H1 (cell line): ENCODE results near the gene UCHL5. TPM values are rescaled to one million over a fixed set of nuclear protein-coding genes. Genes with fewer than 3 reads are reported as not detected.

Source experiments
- CTCF ChIA-PET: fragments of 300-600 bp; sonication (Branson Sonifier 250); formaldehyde crosslinking; loops from one replicate; lab custom pipeline; 2021; ENCODE audit not compliant: partially characterized antibody; lab: Charles Lee
- POLR2A ChIA-PET: fragments of 300-600 bp; sonication (Branson Sonifier 250); formaldehyde crosslinking; loops from one replicate; lab custom pipeline; 2021; ENCODE audit warnings: inconsistent platforms; ENCODE audit not compliant: partially characterized antibody; lab: Charles Lee
- DNase-seq, 2 experiments: peaks; one replicate each; pipeline versions ENCODE4 v3.0.0 to v3.0.0-alpha.2; 2010 to 2022; ENCODE audit warnings: low spot score in 2 of 2, low read depth in 1 of 2, mixed read lengths in 1 of 2
- FAIRE-seq: peaks from 2 replicates; lab custom pipeline; 2011; peaks lifted over from hg19 to GRCh38; lab: Jason Lieb, UNC
- H2AFZ ChIP-seq: 2 replicates; pipeline ENCODE4 v1.8.1; 2012; ENCODE audit warnings: low read length, inconsistent platforms
- H2AK5ac ChIP-seq: 2 replicates; pipeline ENCODE4 v1.6.1; 2013; ENCODE audit warnings: low read depth, low read length
- H2BK120ac ChIP-seq: replicated peaks from 2 replicates; pipeline ENCODE3; 2013; ENCODE audit warnings: low read depth, low read length, inconsistent platforms
- H2BK12ac ChIP-seq: 2 replicates; pipeline ENCODE4 v1.6.1; 2013; ENCODE audit warnings: low read depth, low read length
- H2BK15ac ChIP-seq: 2 replicates; pipeline ENCODE4 v1.6.1; 2013; ENCODE audit warnings: low read length
- H2BK20ac ChIP-seq: 2 replicates; pipeline ENCODE4 v1.6.1; 2013; ENCODE audit warnings: low read length
- H2BK5ac ChIP-seq: 2 replicates; pipeline ENCODE4 v1.6.1; 2013; ENCODE audit warnings: low read depth, low read length
- H3K14ac ChIP-seq: 2 replicates; pipeline ENCODE4 v1.6.1; 2013; ENCODE audit warnings: inconsistent platforms; ENCODE audit not compliant: insufficient read length
- H3K18ac ChIP-seq: 2 replicates; pipeline ENCODE4 v1.6.1; 2013; ENCODE audit warnings: low read length; ENCODE audit errors: extremely low read depth
- H3K23ac ChIP-seq: 2 replicates; pipeline ENCODE4 v1.6.1; 2013; ENCODE audit warnings: inconsistent platforms; ENCODE audit not compliant: insufficient read length
- H3K23me2 ChIP-seq: 2 replicates; pipeline ENCODE4 v1.6.1; 2013; ENCODE audit warnings: low read depth, low read length
- H3K27ac ChIP-seq: 2 replicates; pipeline ENCODE4 v1.6.1; 2011; ENCODE audit warnings: low read depth, low read length, inconsistent platforms
- H3K27me3 ChIP-seq, 4 experiments: replicated peaks in 1 of 4; 1 replicate in 1 of 4; 2 replicates in 3 of 4; pipeline versions ENCODE4 v1.6.1 to v1.8.1; 2011 to 2013; ENCODE audit warnings: low read length in 3 of 4, mild to moderate bottlenecking in 3 of 4, inconsistent platforms in 2 of 4, mixed read lengths in 2 of 4, moderate library complexity in 1 of 4; ENCODE audit not compliant: control insufficient read depth in 3 of 4, insufficient read depth in 3 of 4; ENCODE audit errors: extremely low read depth in 1 of 4
- H3K36me3 ChIP-seq, 4 experiments: 2 replicates each; pipeline versions ENCODE4 v1.6.1 to v1.8.1; 2011 to 2013; ENCODE audit warnings: mild to moderate bottlenecking in 4 of 4, low read length in 3 of 4, moderate library complexity in 2 of 4, control low read depth in 1 of 4, inconsistent platforms in 1 of 4; ENCODE audit not compliant: insufficient read depth in 4 of 4, control insufficient read depth in 2 of 4
- H3K4ac ChIP-seq: replicated peaks from 2 replicates; pipeline ENCODE3; 2013; ENCODE audit warnings: low read length, low read depth, mixed read lengths, inconsistent platforms; ENCODE audit not compliant: insufficient read length
- H3K4me1 ChIP-seq, 4 experiments: replicated peaks in 1 of 4; 1 replicate in 1 of 4; 2 replicates in 3 of 4; pipeline versions ENCODE4 v1.6.1 to v1.8.1; 2011 to 2013; ENCODE audit warnings: low read length in 3 of 4, inconsistent platforms in 2 of 4, mixed read lengths in 1 of 4; ENCODE audit not compliant: insufficient read depth in 4 of 4, control insufficient read depth in 3 of 4
- H3K4me2 ChIP-seq, 2 experiments: 2 replicates each; pipeline versions ENCODE4 v1.6.1 to v1.8.1; 2011 to 2013; ENCODE audit warnings: low read depth in 2 of 2, low read length in 2 of 2, control low read depth in 1 of 2, inconsistent platforms in 1 of 2, mild to moderate bottlenecking in 1 of 2; ENCODE audit not compliant: insufficient read depth in 1 of 2
- H3K4me3 ChIP-seq, 4 experiments: fragments of 200-600, 300-600 bp in 1 of 4; sonication (generic), shearing (Covaris generic), sonication (Bioruptor Twin) in 1 of 4; 2 replicates each; pipeline versions ENCODE4 v1.5.1 to v1.8.1; 2011 to 2016; ENCODE audit warnings: low read length in 4 of 4, low read depth in 3 of 4, control low read depth in 2 of 4, inconsistent platforms in 2 of 4, mild to moderate bottlenecking in 2 of 4, mixed read lengths in 1 of 4, moderate library complexity in 1 of 4; ENCODE audit not compliant: insufficient read depth in 2 of 4; ENCODE audit errors: extremely low read depth in 1 of 4
- H3K56ac ChIP-seq: replicated peaks from 2 replicates; pipeline ENCODE3; 2013; ENCODE audit warnings: low read depth, mild to moderate bottlenecking, mixed read lengths, low read length, inconsistent platforms; ENCODE audit not compliant: insufficient read length
- H3K79me1 ChIP-seq: 2 replicates; pipeline ENCODE4 v1.6.1; 2013; ENCODE audit warnings: low read depth, low read length, control low read depth
- H3K79me2 ChIP-seq, 2 experiments: 2 replicates each; pipeline versions ENCODE4 v1.6.1 to v1.8.1; 2012 to 2013; ENCODE audit warnings: low read length in 2 of 2, mild to moderate bottlenecking in 2 of 2, inconsistent platforms in 1 of 2; ENCODE audit not compliant: insufficient read depth in 2 of 2, control insufficient read depth in 1 of 2
- H3K9ac ChIP-seq, 4 experiments: replicated peaks in 1 of 4; 1 replicate in 1 of 4; 2 replicates in 3 of 4; pipeline versions ENCODE4 v1.6.1 to v1.8.1; 2011 to 2013; ENCODE audit warnings: low read depth in 3 of 4, low read length in 3 of 4, control low read depth in 2 of 4, mild to moderate bottlenecking in 2 of 4, moderate library complexity in 2 of 4, inconsistent platforms in 1 of 4; ENCODE audit errors: extremely low read depth in 1 of 4
- H3K9me3 ChIP-seq, 2 experiments: 2 replicates each; pipeline versions ENCODE4 v1.6.1 to v1.8.1; 2012 to 2013; ENCODE audit warnings: mild to moderate bottlenecking in 2 of 2, moderate library complexity in 2 of 2, control low read depth in 1 of 2, inconsistent platforms in 1 of 2, low read depth in 1 of 2, low read length in 1 of 2, mixed read lengths in 1 of 2; ENCODE audit not compliant: insufficient read depth in 2 of 2
- H4K20me1 ChIP-seq, 2 experiments: replicated peaks in 1 of 2; 2 replicates each; pipeline versions ENCODE3 to v1.8.1; 2011 to 2013; ENCODE audit warnings: inconsistent platforms in 2 of 2, low read length in 2 of 2, mild to moderate bottlenecking in 1 of 2; ENCODE audit not compliant: insufficient read depth in 2 of 2, control insufficient read depth in 1 of 2
- H4K5ac ChIP-seq: 2 replicates; pipeline ENCODE4 v1.6.1; 2013; ENCODE audit warnings: low read length, low read depth, mixed read lengths, inconsistent platforms; ENCODE audit not compliant: insufficient read length
- H4K8ac ChIP-seq: 2 replicates; pipeline ENCODE4 v1.8.0; 2013; ENCODE audit warnings: mild to moderate bottlenecking, moderate library complexity, low read length, inconsistent platforms; ENCODE audit not compliant: insufficient read depth; ENCODE audit errors: extremely low read depth
- H4K91ac ChIP-seq: replicated peaks from 2 replicates; pipeline ENCODE3; 2013; ENCODE audit warnings: low read length, mixed read lengths, inconsistent platforms; ENCODE audit not compliant: insufficient read length
- BACH1 ChIP-seq: IDR thresholded peaks from 2 replicates; pipeline ENCODE4 v1.6.1; 2012; ENCODE audit warnings: low read length, improper control_type of control experiment
- BCL11A ChIP-seq, 2 experiments: IDR thresholded peaks; one replicate each; pipeline ENCODE4 v1.6.1; 2011; ENCODE audit warnings: low read depth in 2 of 2, low read length in 2 of 2, mild to moderate bottlenecking in 2 of 2
- CHD1 ChIP-seq: IDR thresholded peaks from 2 replicates; pipeline ENCODE4 v1.6.1; 2012; ENCODE audit warnings: low read depth, low read length, improper control_type of control experiment
- CHD2 ChIP-seq: IDR thresholded peaks from 2 replicates; pipeline ENCODE4 v1.6.1; 2012; ENCODE audit warnings: low read length, improper control_type of control experiment
- EZH2 ChIP-seq: fragments of 200-600 bp; sonication (generic); IDR thresholded peaks from 2 replicates; pipeline ENCODE4 v1.7.1; 2012; ENCODE audit warnings: low read depth, mild to moderate bottlenecking, moderate library complexity, low read length, inconsistent platforms; ENCODE audit not compliant: severe bottlenecking
- FOSL1 ChIP-seq: IDR thresholded peaks from 2 replicates; pipeline ENCODE4 v1.6.1; 2011; ENCODE audit warnings: mild to moderate bottlenecking, low read depth, low read length, moderate library complexity; ENCODE audit not compliant: insufficient read depth
- KDM5A ChIP-seq: fragments of 200-600 bp; IDR thresholded peaks from 2 replicates; pipeline ENCODE4 v1.7.1; 2012; ENCODE audit warnings: mild to moderate bottlenecking, low read length, inconsistent platforms, mixed read lengths
- RAD21 ChIP-seq, 2 experiments: IDR thresholded peaks in 1 of 2; conservative IDR thresholded peaks in 1 of 2; 2 replicates each; pipeline ENCODE4 v1.6.1; 2011; ENCODE audit warnings: low read depth in 2 of 2, low read length in 2 of 2, improper control_type of control experiment in 1 of 2, inconsistent platforms in 1 of 2, mild to moderate bottlenecking in 1 of 2, moderate library complexity in 1 of 2
- RBBP5 ChIP-seq: IDR thresholded peaks from 2 replicates; pipeline ENCODE4 v1.7.1; 2012; ENCODE audit warnings: low read depth, mild to moderate bottlenecking, inconsistent platforms, low read length, moderate library complexity, borderline replicate concordance
- RFX5 ChIP-seq: IDR thresholded peaks from 2 replicates; pipeline ENCODE4 v1.6.1; 2011; ENCODE audit warnings: low read depth, low read length, improper control_type of control experiment, borderline replicate concordance
- SAP30 ChIP-seq: fragments of 300-600 bp; sonication (generic); IDR thresholded peaks from 2 replicates; pipeline ENCODE4 v1.7.1; 2012; ENCODE audit warnings: low read length, moderate library complexity, mild to moderate bottlenecking, inconsistent platforms; ENCODE audit not compliant: insufficient read depth, insufficient replicate concordance
- TBP ChIP-seq: IDR thresholded peaks from 2 replicates; pipeline ENCODE4 v1.6.1; 2011; ENCODE audit warnings: low read depth, low read length, improper control_type of control experiment
- ZNF274 ChIP-seq: IDR thresholded peaks from 2 replicates; pipeline ENCODE4 v1.7.0; 2012; ENCODE audit warnings: low read length, borderline replicate concordance; ENCODE audit errors: extremely low read depth
- WGBS, 2 experiments: shearing (Covaris generic) in 1 of 2; methylation state at CpG; one replicate each; pipeline versions ENCODE4 v1.1.6 to v1.1.7; 2013 to 2015; ENCODE audit warnings: low lambda C conversion rate in 2 of 2, mixed read lengths in 2 of 2, inconsistent platforms in 1 of 2, low coverage in 1 of 2, missing lambda C conversion rate in 1 of 2; ENCODE audit not compliant: insufficient replicate concordance in 2 of 2, insufficient coverage in 1 of 2, insufficient read length in 1 of 2; ENCODE audit errors: extremely low coverage in 1 of 2, missing lambda C conversion rate in 1 of 2; 5-methylcytosine and 5-hydroxymethylcytosine counted together
- polyA plus RNA-seq, 7 experiments: library from polyadenylated mRNA; depleted of rRNA in 3 of 7; stranded (reverse) in 5 of 7; unstranded in 2 of 7; fragments of >200 nt in 5 of 7; fragments of 200-250 nt in 2 of 7; gene quantifications; 1 replicate in 5 of 7; 2 replicates in 1 of 7; 4 replicates in 1 of 7; pipeline versions ENCODE4 v1.2.1 to v1.2.3, GENCODE V29; 2011 to 2013; ENCODE audit warnings: missing spikeins in 2 of 7, mixed read lengths in 2 of 7
- total RNA-seq: library from RNA; stranded (reverse); fragmentation: NEBNext Ultra II Directional; extraction: Animal tissue kit (Norgen Biotek cat#: 25700); gene quantifications from 2 replicates; pipeline ENCODE4 v1.2.1, GENCODE V29; 2021
- TF ChIP-seq, protein P1 (sequence below): IDR thresholded peaks from 2 replicates; pipeline ENCODE4 v1.6.1; 2012; ENCODE audit warnings: inconsistent platforms

Gene UCHL5
- total and polyA plus RNA-seq, 2 of the 8 experiments (the other 6 are each of a cell fraction or from before 2014, with no cell fraction given) = 12.0 to 40.0 TPM

DNA sequence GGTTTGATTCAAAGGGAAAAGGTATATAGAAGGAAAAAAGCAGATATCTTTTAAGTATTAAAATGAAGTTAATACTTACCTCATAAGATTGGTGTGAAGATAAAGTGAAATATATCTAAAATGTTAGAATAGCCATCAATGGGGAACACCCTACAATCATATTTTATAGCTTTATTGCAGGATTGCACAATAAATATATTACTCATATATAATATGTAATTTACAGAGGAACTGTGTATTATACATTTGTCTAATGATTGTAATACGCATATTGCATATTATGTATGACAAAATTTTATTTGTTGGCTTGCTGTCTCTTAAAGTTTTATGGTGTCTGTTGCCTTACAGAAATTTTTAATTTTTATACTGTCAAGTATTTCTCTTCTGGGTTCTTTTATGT lies 47.8 kb downstream of the UCHL5 start:
- TF ChIP-seq FOSL1 (no peak), SAP30 (no peak), RFX5 (no peak), CHD2 (no peak), KDM5A (no peak), RBBP5 (no peak), BACH1 (no peak), EZH2 (no peak), CHD1 (no peak), BCL11A (IDR thresholded peaks at IDR 0.05; ENCODE audit: low read depth in 2 of 2, low read length in 2 of 2) (no peak), RAD21 (IDR thresholded peaks at IDR 0.05 in 1 of 2, conservative IDR thresholded peaks at IDR 0.05 in 1 of 2; ENCODE audit: low read depth in 2 of 2, low read length in 2 of 2) (no peak), TBP (no peak), ZNF274 (no peak)
- TF ChIP-seq, protein P1, sequence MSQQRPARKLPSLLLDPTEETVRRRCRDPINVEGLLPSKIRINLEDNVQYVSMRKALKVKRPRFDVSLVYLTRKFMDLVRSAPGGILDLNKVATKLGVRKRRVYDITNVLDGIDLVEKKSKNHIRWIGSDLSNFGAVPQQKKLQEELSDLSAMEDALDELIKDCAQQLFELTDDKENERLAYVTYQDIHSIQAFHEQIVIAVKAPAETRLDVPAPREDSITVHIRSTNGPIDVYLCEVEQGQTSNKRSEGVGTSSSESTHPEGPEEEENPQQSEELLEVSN = no peak
- no peak overlapping the region for H2BK120ac ChIP-seq
- no peak overlapping the region for H2BK12ac ChIP-seq
- no peak overlapping the region for H3K4ac ChIP-seq
- H2AK5ac ChIP-seq = no peak overlapping the region
- no peak overlapping the region for H3K4me2 ChIP-seq
- no peak overlapping the region for H3K18ac ChIP-seq
- H3K27ac ChIP-seq = no peak overlapping the region
- no peak overlapping the region for H2BK20ac ChIP-seq
- H3K23me2 ChIP-seq = no peaks in the 10 kb centered on the region
- WGBS, 2 experiments = 88% methylated on average over 1 of the region's 1 CpG; no CpG with 5 or more reads in 1 of the 2 experiments
- H3K79me2 ChIP-seq = no peaks in the 10 kb centered on the region
- no peak overlapping the region for H4K8ac ChIP-seq
- H3K23ac ChIP-seq = no peak overlapping the region
- no peak overlapping the region for H3K56ac ChIP-seq
- FAIRE-seq (no peak), DNase-seq (no peak)
- H3K27me3 ChIP-seq = peaks cover 0 to 1% (median 0%) of the 10 kb centered on the region in 4 experiments; a peak in 1 of 7 replicates
- H4K20me1 ChIP-seq = no peaks in the 10 kb centered on the region
- H3K9ac ChIP-seq = no peak overlapping the region
- H2BK15ac ChIP-seq = no peak overlapping the region
- no peaks in the 10 kb centered on the region for H3K4me1 ChIP-seq
- H2BK5ac ChIP-seq = no peak overlapping the region
- no peak overlapping the region for H4K5ac ChIP-seq
- H3K36me3 ChIP-seq = no peaks in the 10 kb centered on the region; a peak in 1 of 8 replicates
- POLR2A ChIA-PET = no interaction called here
- H3K14ac ChIP-seq = no peak overlapping the region
- H2AFZ ChIP-seq = no peak overlapping the region
- H3K4me3 ChIP-seq = no peak overlapping the region
- no peaks in the 10 kb centered on the region for H3K9me3 ChIP-seq
- CTCF ChIA-PET = no interaction called here
- H4K91ac ChIP-seq = no peak overlapping the region
- H3K79me1 ChIP-seq = no peaks in the 10 kb centered on the region; the same call in 1 of the 2 replicates
